Naive thymus-derived CD8-positive, alpha-beta T cell (primary cell): Measurements from ENCODE around the gene HRC. TPM values are rescaled to one million over a fixed set of nuclear protein-coding genes. Genes with fewer than 3 reads are reported as not detected.
A peak's percentile ranks its signal among the peaks of the same experiment; 100 is the strongest.
"Not testable (repeated sequence)": the region's sequence is repeated elsewhere in the genome, so short reads cannot be mapped to it uniquely, and the experiment has no call there.

Experiments
- ATAC-seq, 2 donors: fragments of 150-1000 bp; cut with Tn5 transposase in 1 of 2; sonication (Bioruptor Pico), chemical (Tn5 transposase) in 1 of 2; 1 replicate in 1 of 2; 2 replicates in 1 of 2; pipeline ENCODE4 v1.10.0; 2021; ENCODE audit warnings: mild to moderate bottlenecking in 2 of 2, moderate library complexity in 2 of 2
- POLR2A ChIA-PET: fragments of 350-600 bp; sonication (Branson Sonifier 250); formaldehyde crosslinking; loops from one replicate; lab custom pipeline; 2021; ENCODE audit warnings: antibody characterized with exemption; lab: Charles Lee
- DNase-seq, 10 donors: peaks; one replicate each; pipeline versions ENCODE4 v3.0.0 to v3.0.0-alpha.2; 2020 to 2022
- H3K27ac Mint-ChIP-seq, 10 donors: one replicate each; pipeline ENCODE4 v1.8.0; 2020 to 2022; ENCODE audit warnings: mild to moderate bottlenecking in 10 of 10, mixed read lengths in 10 of 10, moderate library complexity in 4 of 10, inconsistent platforms in 1 of 10
- H3K27me3 Mint-ChIP-seq, 5 donors: one replicate each; pipeline ENCODE4 v1.8.0; 2021 to 2022; ENCODE audit warnings: mixed read lengths in 5 of 5
- H3K36me3 Mint-ChIP-seq, 3 donors: one replicate each; pipeline ENCODE4 v1.8.0; 2020 to 2022; ENCODE audit warnings: mixed read lengths in 3 of 3, mild to moderate bottlenecking in 2 of 3, inconsistent platforms in 1 of 3
- H3K4me1 Mint-ChIP-seq, 4 donors: one replicate each; pipeline ENCODE4 v1.8.0; 2021 to 2022; ENCODE audit warnings: mixed read lengths in 4 of 4
- H3K4me3 Mint-ChIP-seq, 10 donors: one replicate each; pipeline ENCODE4 v1.8.0; 2020 to 2022; ENCODE audit warnings: mild to moderate bottlenecking in 10 of 10, mixed read lengths in 10 of 10, moderate library complexity in 6 of 10, inconsistent platforms in 1 of 10
- H3K9me3 Mint-ChIP-seq, 9 donors: one replicate each; pipeline ENCODE4 v1.8.0; 2020 to 2022; ENCODE audit warnings: mixed read lengths in 9 of 9, mild to moderate bottlenecking in 3 of 9, inconsistent platforms in 1 of 9, moderate library complexity in 1 of 9
- polyA plus RNA-seq, 3 donors: library from polyadenylated mRNA; unstranded; fragments of 300-500 nt; fragmentation: Illumina TruSeq; gene quantifications; one replicate each; pipeline ENCODE4 v1.2.3, GENCODE V29; 2021
- total RNA-seq, 8 experiments: library from RNA in 2 of 8; stranded (reverse) in 2 of 8; gene quantifications; one replicate each; pipeline ENCODE4 v1.2.3 and lab custom pipeline; 2021 to 2026

The HRC gene
- total and polyA plus RNA-seq, 5 experiments from 2014 or later: not detected

DNA sequence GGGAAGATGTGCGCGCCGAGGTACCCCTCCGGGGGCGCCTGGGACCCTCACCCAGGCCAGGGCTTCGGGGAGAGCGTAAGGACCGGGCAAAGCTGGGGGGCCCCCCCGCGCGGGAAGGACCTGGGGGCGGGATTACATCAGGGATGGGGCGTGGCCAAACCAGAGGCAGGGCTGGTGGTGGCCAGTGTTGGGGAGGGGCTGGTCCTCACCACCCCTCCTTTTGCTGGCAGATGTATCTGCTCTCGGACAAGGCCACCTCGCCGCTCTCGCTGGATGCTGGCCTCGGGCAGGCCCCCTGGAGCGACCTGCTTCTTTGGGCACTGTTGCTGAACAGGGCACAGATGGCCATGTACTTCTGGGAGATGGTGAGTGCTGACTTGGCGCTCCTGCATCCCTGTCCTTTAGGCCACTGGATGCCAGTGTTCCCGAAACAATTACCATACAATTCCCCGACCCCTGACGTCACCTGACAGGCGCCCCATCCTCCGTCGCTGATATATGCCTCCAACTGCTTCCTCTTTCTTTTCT, 27.7 kb upstream of the HRC start:
- DNase-seq (no peak), ATAC-seq (no peak)
- no peak overlapping the region for H3K4me3 Mint-ChIP-seq
- H3K9me3 Mint-ChIP-seq: peaks cover 2 to 34% (median 14%) of the 10 kb centered on the region in 9 donors
- no peaks in the 10 kb centered on the region for H3K4me1 Mint-ChIP-seq
- peaks cover 0 to 9% (median 0%) of the 10 kb centered on the region in 5 donors for H3K27me3 Mint-ChIP-seq
- POLR2A ChIA-PET: no interaction called here
- peaks cover 2 to 7% (median 6%) of the 10 kb centered on the region in 3 donors for H3K36me3 Mint-ChIP-seq
- H3K27ac Mint-ChIP-seq: no peak overlapping the region

DNA sequence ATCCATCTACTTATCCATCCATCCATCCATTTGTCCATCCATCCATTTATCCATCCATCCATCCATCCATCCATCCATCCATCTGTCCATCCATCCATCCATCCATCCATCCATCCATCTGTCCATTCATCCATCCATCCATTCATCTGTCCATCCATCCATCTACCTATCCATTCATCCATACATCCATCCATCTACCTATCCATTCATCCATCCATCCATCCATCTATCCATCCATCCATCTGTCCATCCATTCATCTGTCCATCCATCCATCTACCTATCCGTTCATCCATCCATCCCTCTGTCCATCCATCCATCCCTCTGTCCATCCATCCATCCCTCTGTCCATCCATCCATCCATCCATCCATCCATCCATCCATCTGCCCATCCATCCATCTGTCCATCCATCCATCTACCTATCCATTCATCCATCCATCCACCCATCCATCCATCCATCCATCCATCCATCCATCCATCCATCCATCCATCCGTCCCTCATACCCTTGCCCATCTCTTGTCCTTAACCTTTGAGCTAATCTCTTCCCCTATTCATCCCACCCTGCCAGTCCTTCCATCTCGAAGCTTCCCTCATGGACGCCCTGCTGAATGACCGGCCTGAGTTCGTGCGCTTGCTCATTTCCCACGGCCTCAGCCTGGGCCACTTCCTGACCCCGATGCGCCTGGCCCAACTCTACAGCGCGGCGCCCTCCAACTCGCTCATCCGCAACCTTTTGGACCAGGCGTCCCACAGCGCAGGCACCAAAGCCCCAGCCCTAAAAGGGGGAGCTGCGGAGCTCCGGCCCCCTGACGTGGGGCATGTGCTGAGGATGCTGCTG, 27.0 kb upstream of the HRC start:
- POLR2A ChIA-PET, H3K27ac Mint-ChIP-seq, H3K36me3 Mint-ChIP-seq, H3K4me1 Mint-ChIP-seq, ATAC-seq, H3K4me3 Mint-ChIP-seq, H3K27me3 Mint-ChIP-seq, DNase-seq: not testable (repeated sequence)
- H3K9me3 Mint-ChIP-seq: peaks cover 2 to 34% (median 14%) of the 10 kb centered on the region in 9 donors

DNA sequence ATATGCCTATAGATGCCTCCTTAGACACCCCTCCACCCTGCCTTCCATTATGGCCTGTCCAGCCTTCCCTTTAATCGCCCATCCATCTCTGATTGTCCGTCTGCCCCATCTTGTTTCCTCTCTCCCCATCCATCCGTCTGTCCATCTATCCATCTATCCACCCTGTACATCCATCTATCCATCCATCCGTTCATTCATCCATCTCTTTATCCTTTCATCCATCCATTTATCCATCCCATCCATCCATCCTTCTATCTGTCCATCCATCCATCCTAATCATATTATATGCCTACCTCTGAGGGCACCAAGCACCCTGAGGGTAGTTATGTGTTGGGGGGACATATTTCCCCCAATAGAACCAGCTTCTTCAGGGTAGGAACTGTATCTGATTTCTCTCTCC, 25.5 kb upstream of the HRC start:
- H3K36me3 Mint-ChIP-seq: peaks cover 2 to 7% (median 6%) of the 10 kb centered on the region in 3 donors
- peaks cover 0 to 13% (median 2%) of the 10 kb centered on the region in 5 donors for H3K27me3 Mint-ChIP-seq
- ATAC-seq: no peak
- peaks cover 2 to 27% (median 12%) of the 10 kb centered on the region in 9 donors for H3K9me3 Mint-ChIP-seq
- peak overlapping the region in 1 of 10 donors; percentile 21 for H3K27ac Mint-ChIP-seq
- POLR2A ChIA-PET: interaction anchor here (0.6 kb wide), 1 partner anchor 279 kb away, joined by 3 read pairs; no protein-coding TSS in a partner anchor
- H3K4me3 Mint-ChIP-seq: no peak overlapping the region
- DNase-seq: no peak
- peaks cover 0 to 4% (median 2%) of the 10 kb centered on the region in 4 donors for H3K4me1 Mint-ChIP-seq

DNA sequence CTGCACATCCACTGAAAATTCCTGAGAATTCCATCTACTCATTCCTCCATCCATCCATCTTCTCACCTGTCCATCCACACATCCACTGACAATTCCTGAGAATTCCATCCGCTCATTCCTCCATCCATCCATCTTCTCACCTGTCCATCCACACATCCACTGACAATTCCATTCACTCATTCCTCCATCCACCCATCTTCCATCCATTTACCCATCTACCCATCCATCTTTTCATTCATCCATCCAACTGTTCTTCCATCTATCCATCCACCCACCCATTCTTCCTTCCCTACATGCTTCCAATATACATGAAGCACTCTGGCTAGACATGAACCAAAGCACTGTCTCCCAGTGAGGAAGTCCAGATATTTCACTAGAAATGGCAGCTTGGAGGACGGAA, 18.0 kb upstream of the HRC start:
- H3K27me3 Mint-ChIP-seq: peaks cover 2 to 18% (median 3%) of the 10 kb centered on the region in 5 donors

DNA sequence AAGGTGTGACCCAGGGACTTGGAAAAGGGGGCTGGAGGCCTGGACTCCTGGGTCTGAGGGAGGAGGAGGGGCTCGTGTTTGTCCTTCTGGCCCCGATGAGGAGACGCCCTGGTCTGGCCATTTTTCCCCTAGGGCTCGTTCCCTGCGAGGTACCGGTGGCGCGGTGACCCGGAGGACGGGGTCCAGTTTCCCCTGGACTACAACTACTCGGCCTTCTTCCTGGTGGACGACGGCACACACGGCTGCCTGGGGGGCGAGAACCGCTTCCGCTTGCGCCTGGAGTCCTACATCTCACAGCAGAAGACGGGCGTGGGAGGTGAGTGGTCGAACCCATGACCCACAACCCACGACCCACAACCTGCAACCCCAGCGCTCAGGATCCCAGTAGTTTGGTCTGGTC, 13.2 kb upstream of the HRC start:
- peaks cover 0 to 25% (median 11%) of the 10 kb centered on the region in 5 donors for H3K27me3 Mint-ChIP-seq

More for the DNA sequence above, 18.0 kb upstream of the HRC start:
- H3K4me3 Mint-ChIP-seq: no peak overlapping the region
- peaks cover 0 to 2% (median 0%) of the 10 kb centered on the region in 9 donors for H3K9me3 Mint-ChIP-seq
- no peak overlapping the region for H3K27ac Mint-ChIP-seq
- H3K36me3 Mint-ChIP-seq: no peaks in the 10 kb centered on the region
- ATAC-seq (no peak), DNase-seq (no peak)
- POLR2A ChIA-PET: no interaction called here
- H3K4me1 Mint-ChIP-seq: peaks cover 0 to 4% (median 2%) of the 10 kb centered on the region in 4 donors

DNA sequence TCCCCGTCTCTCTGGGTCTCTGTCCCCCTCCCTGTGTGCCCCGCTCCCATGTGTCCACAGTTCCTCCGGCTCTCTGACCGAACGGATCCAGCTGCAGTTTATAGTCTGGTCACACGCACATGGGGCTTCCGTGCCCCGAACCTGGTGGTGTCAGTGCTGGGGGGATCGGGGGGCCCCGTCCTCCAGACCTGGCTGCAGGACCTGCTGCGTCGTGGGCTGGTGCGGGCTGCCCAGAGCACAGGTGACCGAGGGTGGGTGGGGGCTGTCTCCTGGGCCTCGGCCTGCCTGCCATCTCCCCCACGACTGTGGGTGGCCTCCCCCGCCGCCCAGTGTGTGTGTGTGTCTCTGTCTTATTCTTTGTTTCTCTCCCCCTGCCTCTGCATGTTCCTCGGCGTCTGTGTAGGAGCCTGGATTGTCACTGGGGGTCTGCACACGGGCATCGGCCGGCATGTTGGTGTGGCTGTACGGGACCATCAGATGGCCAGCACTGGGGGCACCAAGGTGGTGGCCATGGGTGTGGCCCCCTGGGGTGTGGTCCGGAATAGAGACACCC, 12.7 kb upstream of the HRC start:
- no peak overlapping the region for H3K4me3 Mint-ChIP-seq
- no peaks in the 10 kb centered on the region for H3K36me3 Mint-ChIP-seq
- no peaks in the 10 kb centered on the region for H3K4me1 Mint-ChIP-seq
- DNase-seq (no peak), ATAC-seq (no peak)
- POLR2A ChIA-PET: no interaction called here
- H3K27ac Mint-ChIP-seq: no peak overlapping the region
- H3K27me3 Mint-ChIP-seq: peaks cover 0 to 25% (median 11%) of the 10 kb centered on the region in 5 donors
- H3K9me3 Mint-ChIP-seq: peaks cover 0 to 2% (median 0%) of the 10 kb centered on the region in 9 donors

More for the DNA sequence above, 13.2 kb upstream of the HRC start:
- Mint-ChIP-seq H3K4me1 (no peaks in the 10 kb centered on the region), H3K9me3 (peaks cover 0 to 2% (median 0%) of the 10 kb centered on the region in 9 donors), H3K36me3 (no peaks in the 10 kb centered on the region), H3K4me3 (no peak overlapping the region), H3K27ac (no peak overlapping the region)
- POLR2A ChIA-PET: no interaction called here
- ATAC-seq (no peak), DNase-seq (no peak)

DNA sequence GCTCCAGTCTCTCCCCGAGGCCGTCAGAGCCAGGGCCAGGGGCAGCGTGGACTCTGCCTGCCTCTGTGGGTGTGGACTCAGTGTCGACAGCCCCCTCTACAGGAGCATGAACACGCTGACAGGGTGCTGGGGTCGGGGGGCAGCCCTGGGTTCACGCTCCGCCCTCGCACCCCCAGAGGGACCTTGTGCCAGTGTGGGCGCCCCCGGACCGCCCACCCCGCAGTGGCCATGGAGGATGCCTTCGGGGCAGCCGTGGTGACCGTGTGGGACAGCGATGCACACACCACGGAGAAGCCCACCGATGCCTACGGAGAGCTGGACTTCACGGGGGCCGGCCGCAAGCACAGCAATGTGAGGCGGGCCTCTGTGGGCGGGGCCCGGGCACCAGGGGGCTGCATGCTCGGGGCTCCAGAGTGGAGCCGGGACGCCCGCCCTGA, 10.7 kb upstream of the HRC start:
- no peaks in the 10 kb centered on the region for H3K36me3 Mint-ChIP-seq
- H3K4me1 Mint-ChIP-seq: no peaks in the 10 kb centered on the region
- H3K4me3 Mint-ChIP-seq: no peak overlapping the region
- DNase-seq (no peak), ATAC-seq (no peak)
- no peaks in the 10 kb centered on the region for H3K9me3 Mint-ChIP-seq
- H3K27ac Mint-ChIP-seq: no peak overlapping the region
- POLR2A ChIA-PET: interaction anchor here (0.6 kb wide), 1 partner anchor 25 kb away, joined by 3 read pairs; no protein-coding TSS in a partner anchor
- H3K27me3 Mint-ChIP-seq: peaks cover 2 to 30% (median 13%) of the 10 kb centered on the region in 5 donors

DNA sequence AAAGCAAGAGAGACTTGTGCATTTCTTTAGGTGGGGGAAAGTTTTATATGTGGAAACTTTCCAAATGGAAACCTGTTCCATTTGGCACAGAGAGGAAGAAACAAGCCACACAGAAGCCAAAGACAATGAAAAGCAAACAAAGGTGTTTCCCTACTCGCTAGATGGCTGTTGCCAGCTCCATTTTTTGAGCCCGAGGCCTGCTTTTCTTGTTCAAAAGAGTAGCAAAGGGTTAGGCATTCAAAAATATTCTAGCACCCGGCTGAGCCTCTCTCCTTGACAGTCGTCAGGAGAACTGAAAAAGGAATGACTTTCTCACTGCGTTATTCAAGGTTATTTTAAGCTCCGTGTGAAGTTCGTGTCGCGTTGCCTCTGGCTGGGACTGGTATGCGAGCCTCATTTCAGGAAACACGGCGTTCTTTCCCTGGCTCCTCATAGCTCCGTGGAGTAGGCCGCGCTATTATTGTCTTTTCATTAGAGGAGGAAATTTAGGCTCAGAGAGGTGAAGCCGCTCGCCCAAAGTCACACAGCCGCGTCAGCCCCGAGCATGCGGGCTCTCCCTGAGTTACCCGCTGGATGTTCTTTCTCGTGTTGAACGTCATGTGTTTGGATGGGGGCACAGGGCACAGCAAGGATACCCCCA, 10.0 kb upstream of the HRC start:
- no peaks in the 10 kb centered on the region for H3K36me3 Mint-ChIP-seq
- POLR2A ChIA-PET: no interaction called here
- H3K27me3 Mint-ChIP-seq: peaks cover 6 to 37% (median 20%) of the 10 kb centered on the region in 5 donors
- no peaks in the 10 kb centered on the region for H3K4me1 Mint-ChIP-seq
- no peak overlapping the region for H3K4me3 Mint-ChIP-seq
- no peaks in the 10 kb centered on the region for H3K9me3 Mint-ChIP-seq
- ATAC-seq: no peak
- no peak overlapping the region for H3K27ac Mint-ChIP-seq
- no peak for DNase-seq

DNA sequence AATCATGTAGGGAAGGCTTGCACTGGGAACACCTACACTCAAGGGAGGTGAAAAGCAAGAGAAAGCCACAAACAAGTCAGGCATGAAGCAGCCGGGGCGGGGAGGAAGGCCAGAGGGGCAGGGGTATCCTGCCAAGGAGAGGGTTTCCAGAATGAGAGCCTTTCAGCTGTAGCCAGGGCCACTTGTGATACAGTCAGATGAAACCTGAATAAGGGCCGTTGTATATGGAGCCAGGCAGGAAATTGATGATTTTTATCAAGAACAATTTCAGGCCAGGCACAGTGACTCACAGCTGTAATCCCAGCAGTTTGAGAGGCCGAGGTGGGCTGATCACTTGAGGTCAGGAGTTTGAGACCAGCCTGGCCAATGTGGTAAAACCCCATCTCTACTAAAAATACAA, 6.8 kb upstream of the HRC start:
- no peak for ATAC-seq
- no peak overlapping the region for H3K27ac Mint-ChIP-seq

DNA sequence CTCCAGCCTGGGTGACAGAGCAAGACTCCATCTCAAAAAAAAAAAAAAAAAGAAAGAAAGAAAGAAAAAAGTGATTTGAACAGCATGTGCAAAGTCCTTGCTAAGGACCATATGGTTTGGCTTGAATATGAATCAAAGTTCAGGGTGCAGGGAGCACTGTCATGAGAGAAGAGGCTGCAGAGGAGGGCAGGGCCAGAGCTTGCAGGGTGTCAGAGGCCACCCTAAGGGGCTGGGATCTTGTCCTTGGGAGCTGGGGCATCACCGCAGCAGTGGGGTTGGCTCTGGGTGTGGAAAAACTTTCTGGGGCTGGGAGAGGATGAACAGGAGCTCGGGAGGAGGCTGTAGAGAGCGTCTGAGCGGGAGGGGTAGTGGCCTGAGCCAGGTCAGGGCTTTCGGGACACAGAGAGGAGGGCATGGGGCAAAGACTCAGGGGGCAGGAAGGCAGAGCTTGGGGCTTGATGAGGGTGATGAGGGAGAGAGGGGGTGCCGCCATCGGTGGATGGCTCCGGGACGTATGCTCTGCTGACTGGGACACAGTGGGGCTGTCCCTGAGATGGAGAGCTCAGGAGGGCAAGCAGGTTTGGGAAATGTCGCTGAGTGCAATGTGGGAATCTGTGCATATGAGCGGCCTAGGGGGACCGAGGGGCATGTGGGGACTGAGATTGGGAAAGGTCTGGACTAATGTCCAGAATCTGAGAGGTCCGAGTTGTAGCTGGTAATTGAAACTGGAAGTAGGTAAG, 5.4 kb upstream of the HRC start:
- peaks cover 19 to 53% (median 40%) of the 10 kb centered on the region in 5 donors for H3K27me3 Mint-ChIP-seq

More for the DNA sequence above, 6.8 kb upstream of the HRC start:
- POLR2A ChIA-PET: no interaction called here
- Mint-ChIP-seq H3K36me3 (peaks cover 0 to 6% (median 4%) of the 10 kb centered on the region in 3 donors), H3K9me3 (no peaks in the 10 kb centered on the region), H3K27me3 (peaks cover 18 to 51% (median 39%) of the 10 kb centered on the region in 5 donors), H3K4me1 (peaks cover 4 to 13% (median 9%) of the 10 kb centered on the region in 4 donors), H3K4me3 (no peak overlapping the region)
- DNase-seq: no peak

DNA sequence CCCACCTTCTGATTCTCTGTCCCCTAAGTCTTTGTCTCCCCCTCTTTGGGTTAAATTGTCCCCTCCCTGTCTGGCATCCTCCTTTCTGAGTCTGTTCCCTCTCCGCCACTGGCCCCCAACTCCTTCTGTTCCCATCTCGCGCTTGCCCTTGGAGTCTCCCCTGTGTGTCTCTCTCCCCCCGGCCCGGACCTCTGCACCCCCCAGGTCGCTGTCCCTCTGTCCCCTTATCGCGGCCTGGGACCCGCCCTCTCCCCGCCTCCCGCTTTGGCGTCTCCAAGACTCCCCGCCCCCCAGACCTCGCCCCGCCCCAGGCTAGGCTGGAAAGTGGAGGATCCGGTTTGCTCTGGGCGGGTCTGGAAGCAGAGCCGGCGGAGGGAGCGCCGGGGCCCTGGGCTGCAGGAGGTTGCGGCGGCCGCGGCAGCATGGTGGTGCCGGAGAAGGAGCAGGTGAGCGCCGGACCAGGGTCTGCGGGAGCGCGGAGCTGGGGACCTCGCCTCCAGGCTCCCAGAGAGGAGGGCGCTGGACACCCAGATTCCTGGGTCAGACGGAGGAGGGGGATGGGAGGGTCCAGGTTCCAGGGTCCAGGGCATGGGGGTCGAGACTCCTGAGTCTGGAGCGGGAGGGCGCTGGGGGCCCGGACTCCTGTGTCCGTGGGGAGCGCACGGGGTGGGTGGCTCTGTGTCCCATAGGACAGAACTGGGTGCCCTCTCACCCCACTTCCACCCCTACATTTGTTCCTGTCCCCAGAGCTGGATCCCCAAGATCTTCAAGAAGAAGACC, 2.4 kb upstream of the HRC start, which contains the start of gene TRPM4:
Gene TRPM4, plus strand, starts transcription at position 348 of the 780 bp plus-strand sequence. Its CDS starts 75 bp downstream, at position 423.
- ATAC-seq: peak; percentile 64 to 79
- Mint-ChIP-seq H3K4me1 (peaks cover 11 to 14% (median 13%) of the 10 kb centered on the region in 4 donors), H3K36me3 (peaks cover 0 to 9% (median 6%) of the 10 kb centered on the region in 3 donors), H3K4me3 (peak within 1 kb of the TSS in 9 of 10 donors; percentile 19 to 83 (median 69)), H3K27me3 (peaks cover 31 to 83% (median 66%) of the 10 kb centered on the region in 5 donors), H3K27ac (no peak within 1 kb of the TSS), H3K9me3 (peaks cover 0 to 14% (median 0%) of the 10 kb centered on the region in 9 donors)
- POLR2A ChIA-PET: no interaction called here
- DNase-seq: peak in 3 of 10 donors; percentile 31 to 39 (median 39)

More for the DNA sequence above, 5.4 kb upstream of the HRC start:
- ATAC-seq: no peak
- DNase-seq: no peak
- POLR2A ChIA-PET: interaction anchor here (0.7 kb wide), 3 partner anchors 24 to 166 kb away, joined by 3 to 4 read pairs (median 3); no protein-coding TSS in a partner anchor
- H3K9me3 Mint-ChIP-seq: no peaks in the 10 kb centered on the region
- peaks cover 6 to 13% (median 9%) of the 10 kb centered on the region in 4 donors for H3K4me1 Mint-ChIP-seq
- peak overlapping the region in 1 of 10 donors; percentile 8 for H3K4me3 Mint-ChIP-seq
- peaks cover 0 to 6% (median 4%) of the 10 kb centered on the region in 3 donors for H3K36me3 Mint-ChIP-seq
- peak overlapping the region in 1 of 10 donors; percentile 24 for H3K27ac Mint-ChIP-seq
